Measurements from ENCODE around the gene TIMELESS.

- TF ChIP-seq POLR2A (IDR thresholded peaks at IDR 0.05): no peak
- no peak for TF ChIP-seq CTCF (IDR thresholded peaks at IDR 0.05)
Observed at GRCh38 chr12:56479625-56480024, 30.4 kb upstream of the TIMELESS start.

All from thyroid gland (tissue), 4 donors.